ENCODE results near the gene SLC41A3.

Gene SLC41A3

DNA sequence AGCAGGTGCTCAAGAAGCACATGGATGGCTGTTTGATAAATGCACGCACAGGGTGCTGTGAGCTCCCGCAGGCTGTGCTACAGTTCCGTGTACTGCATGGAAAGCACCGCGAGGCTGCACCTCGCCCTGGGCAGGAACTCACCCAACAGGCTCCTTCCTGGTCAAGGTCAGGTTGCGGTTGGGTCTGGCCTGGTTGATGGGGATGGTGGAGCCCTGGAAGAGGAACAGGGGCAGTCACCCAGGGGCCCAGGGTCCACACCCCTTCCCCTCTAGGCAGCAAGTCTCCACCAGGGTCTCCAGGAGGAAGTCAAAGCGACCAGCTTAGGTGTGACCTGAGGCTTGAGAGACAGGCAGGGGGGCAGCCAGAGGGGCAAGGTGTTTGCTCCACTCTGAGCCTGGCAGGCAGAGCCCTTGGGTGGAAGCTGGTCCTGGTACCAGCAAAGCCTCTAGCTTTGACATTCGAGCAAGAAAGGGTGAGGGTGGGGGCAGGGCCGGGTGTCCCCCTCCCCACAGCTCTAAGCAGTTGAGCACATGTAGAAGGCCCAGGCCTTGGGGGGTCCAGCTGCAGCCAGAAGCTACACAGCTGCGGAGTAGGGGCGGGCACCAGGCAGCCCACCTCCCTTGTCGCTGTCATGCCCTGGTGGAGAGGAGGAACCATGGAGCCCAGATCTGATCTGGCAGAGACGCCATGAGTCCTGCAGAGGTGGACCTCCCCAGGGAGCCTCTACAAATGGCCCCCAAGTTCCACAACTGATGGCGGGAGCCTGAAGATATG lies 46.3 kb upstream of the SLC41A3 start:
- DNase-seq: no peak
- Histone ChIP-seq H3K36me3 (ENCODE audit: control insufficient read depth, insufficient read depth, low read length) (no peaks in the 10 kb centered on the region), H3K27ac (ENCODE audit: low read depth, low read length) (no peak overlapping the region), H2AK5ac (ENCODE audit: low read length) (no peak overlapping the region), H3K27me3 (ENCODE audit: insufficient read depth, low read length, poor library complexity) (no peaks in the 10 kb centered on the region), H2BK5ac (ENCODE audit: low read length) (no peak overlapping the region), H3K4me2 (ENCODE audit: low read length) (no peak overlapping the region), H4K5ac (ENCODE audit: low read length) (no peak overlapping the region), H4K8ac (ENCODE audit: low read depth, low read length) (no peak overlapping the region), H3K9ac (ENCODE audit: low read length) (no peak overlapping the region), H3K79me1 (ENCODE audit: low read length) (no peaks in the 10 kb centered on the region), H3K18ac (ENCODE audit: low read length) (no peak overlapping the region), H3K4me1 (ENCODE audit: control insufficient read depth, low read depth, low read length) (no peaks in the 10 kb centered on the region), H3K56ac (ENCODE audit: low read length) (no peak overlapping the region), H2BK120ac (ENCODE audit: low read depth, low read length) (no peak overlapping the region), H3K23ac (ENCODE audit: low read length) (no peak overlapping the region), H3K79me2 (ENCODE audit: control insufficient read depth, insufficient read depth, low read length) (no peaks in the 10 kb centered on the region), H3K4me3 (ENCODE audit: low read length) (no peak overlapping the region), H3K4ac (ENCODE audit: low read depth, low read length) (no peak overlapping the region), H2BK15ac (replicated peaks; ENCODE audit: low read depth) (no peak overlapping the region)
- WGBS (ENCODE audit: extremely low coverage, insufficient coverage, low lambda C conversion rate): no CpG with 5 or more reads among the region's 15 CpGs

DNA sequence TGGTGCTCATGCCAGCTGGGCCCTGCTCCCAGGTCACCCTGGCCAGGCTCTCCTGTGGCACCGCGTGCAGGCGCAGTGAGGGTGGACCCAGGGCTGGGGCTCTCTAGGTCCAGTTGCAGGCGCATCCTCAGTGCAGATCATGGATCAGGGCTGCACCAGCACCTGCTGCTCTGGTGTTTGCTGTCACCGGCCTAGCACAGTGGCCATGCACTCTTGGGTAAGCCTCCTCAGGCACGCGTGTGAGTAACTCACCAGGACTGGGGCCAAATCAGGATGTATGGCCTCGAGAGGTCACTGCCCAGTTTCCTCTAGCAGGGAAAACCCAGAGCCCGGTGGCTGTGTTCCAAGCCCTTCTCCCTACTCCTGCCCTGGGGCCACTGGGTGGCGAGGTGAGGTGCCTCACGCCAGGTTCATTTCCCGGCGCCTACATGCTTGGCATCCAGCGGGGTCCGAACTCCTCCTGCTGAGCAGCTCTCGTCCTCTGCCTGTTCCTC lies 45.5 kb upstream of the SLC41A3 start:
- H2BK5ac ChIP-seq (ENCODE audit: low read length): no peak overlapping the region
- no CpG with 5 or more reads among the region's 16 CpGs for WGBS (ENCODE audit: extremely low coverage, insufficient coverage, low lambda C conversion rate)
- H4K8ac ChIP-seq (ENCODE audit: low read depth, low read length): no peak overlapping the region
- H4K5ac ChIP-seq (ENCODE audit: low read length): no peak overlapping the region
- H3K27me3 ChIP-seq (ENCODE audit: insufficient read depth, low read length, poor library complexity): no peaks in the 10 kb centered on the region
- H3K4me1 ChIP-seq (ENCODE audit: control insufficient read depth, low read depth, low read length): no peaks in the 10 kb centered on the region
- no peak overlapping the region for H3K27ac ChIP-seq (ENCODE audit: low read depth, low read length)
- no peak overlapping the region for H3K56ac ChIP-seq (ENCODE audit: low read length)
- no peak overlapping the region for H2BK15ac ChIP-seq (replicated peaks; ENCODE audit: low read depth)
- no peak overlapping the region for H3K4me2 ChIP-seq (ENCODE audit: low read length)
- H3K79me1 ChIP-seq (ENCODE audit: low read length): no peaks in the 10 kb centered on the region
- no peak overlapping the region for H2BK120ac ChIP-seq (ENCODE audit: low read depth, low read length)
- H3K9ac ChIP-seq (ENCODE audit: low read length): no peak overlapping the region
- H3K79me2 ChIP-seq (ENCODE audit: control insufficient read depth, insufficient read depth, low read length): no peaks in the 10 kb centered on the region
- H3K4ac ChIP-seq (ENCODE audit: low read depth, low read length): no peak overlapping the region
- H3K4me3 ChIP-seq (ENCODE audit: low read length): no peak overlapping the region
- DNase-seq: no peak
- H2AK5ac ChIP-seq (ENCODE audit: low read length): no peak overlapping the region
- H3K23ac ChIP-seq (ENCODE audit: low read length): no peak overlapping the region
- no peak overlapping the region for H3K18ac ChIP-seq (ENCODE audit: low read length)
- H3K36me3 ChIP-seq (ENCODE audit: control insufficient read depth, insufficient read depth, low read length): no peaks in the 10 kb centered on the region

DNA sequence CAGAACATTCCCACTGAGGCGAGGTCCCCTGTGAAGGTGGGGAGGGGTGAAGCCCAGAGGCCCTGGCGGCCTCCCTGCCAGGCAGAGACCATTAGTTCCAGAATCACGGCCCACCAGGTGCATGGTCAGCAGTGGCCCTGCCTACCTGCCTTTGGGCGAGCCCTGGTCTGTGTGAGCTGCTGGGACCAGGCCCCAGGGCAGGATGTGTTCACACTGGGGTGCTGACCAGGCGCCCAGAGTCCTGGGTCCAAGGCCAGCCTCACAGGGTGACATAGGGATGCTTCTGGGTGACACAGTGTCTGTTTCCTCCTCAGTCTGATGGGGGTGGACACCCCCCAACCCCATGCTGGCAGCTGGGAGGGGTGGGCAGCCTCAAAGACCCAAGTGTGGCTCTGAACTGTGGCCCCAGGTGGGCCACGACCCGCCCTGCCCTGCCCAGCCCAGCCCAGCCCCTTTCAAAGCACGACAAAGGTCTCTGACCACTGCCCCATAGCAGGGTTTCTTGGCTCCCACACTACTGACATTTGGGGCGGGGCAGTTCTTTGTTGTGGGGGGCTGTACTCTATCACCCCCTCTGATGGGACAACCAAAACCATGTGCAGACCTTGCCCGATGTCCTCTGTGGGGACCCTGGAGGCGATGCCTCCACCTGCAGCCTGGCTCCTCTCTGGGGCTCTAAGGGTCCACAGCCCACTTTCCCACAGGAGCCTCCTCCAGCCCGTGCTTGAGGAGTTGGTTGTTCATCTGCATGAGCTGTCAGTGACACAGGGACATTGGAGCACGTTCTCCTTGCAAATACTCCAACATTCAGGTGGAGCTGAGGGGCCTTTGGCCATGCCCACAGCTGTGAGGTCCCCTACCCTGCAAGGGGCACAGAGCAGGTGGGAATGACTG lies 44.8 kb upstream of the SLC41A3 start:
- no peak overlapping the region for H3K56ac ChIP-seq (ENCODE audit: low read length)
- no peak overlapping the region for H3K27ac ChIP-seq (ENCODE audit: low read depth, low read length)
- no peak overlapping the region for H4K8ac ChIP-seq (ENCODE audit: low read depth, low read length)
- no CpG with 5 or more reads among the region's 13 CpGs for WGBS (ENCODE audit: extremely low coverage, insufficient coverage, low lambda C conversion rate)
- H3K23ac ChIP-seq (ENCODE audit: low read length): no peak overlapping the region
- no peaks in the 10 kb centered on the region for H3K36me3 ChIP-seq (ENCODE audit: control insufficient read depth, insufficient read depth, low read length)
- H2BK15ac ChIP-seq (replicated peaks; ENCODE audit: low read depth): no peak overlapping the region
- no peak overlapping the region for H4K5ac ChIP-seq (ENCODE audit: low read length)
- H3K18ac ChIP-seq (ENCODE audit: low read length): no peak overlapping the region
- H3K4me1 ChIP-seq (ENCODE audit: control insufficient read depth, low read depth, low read length): no peaks in the 10 kb centered on the region
- H3K27me3 ChIP-seq (ENCODE audit: insufficient read depth, low read length, poor library complexity): no peaks in the 10 kb centered on the region
- H2AK5ac ChIP-seq (ENCODE audit: low read length): no peak overlapping the region
- no peak overlapping the region for H3K9ac ChIP-seq (ENCODE audit: low read length)
- H3K79me1 ChIP-seq (ENCODE audit: low read length): no peaks in the 10 kb centered on the region
- H2BK120ac ChIP-seq (ENCODE audit: low read depth, low read length): no peak overlapping the region
- no peak overlapping the region for H2BK5ac ChIP-seq (ENCODE audit: low read length)
- DNase-seq: no peak
- no peaks in the 10 kb centered on the region for H3K79me2 ChIP-seq (ENCODE audit: control insufficient read depth, insufficient read depth, low read length)
- no peak overlapping the region for H3K4me3 ChIP-seq (ENCODE audit: low read length)
- H3K4ac ChIP-seq (ENCODE audit: low read depth, low read length): no peak overlapping the region
- H3K4me2 ChIP-seq (ENCODE audit: low read length): no peak overlapping the region

DNA sequence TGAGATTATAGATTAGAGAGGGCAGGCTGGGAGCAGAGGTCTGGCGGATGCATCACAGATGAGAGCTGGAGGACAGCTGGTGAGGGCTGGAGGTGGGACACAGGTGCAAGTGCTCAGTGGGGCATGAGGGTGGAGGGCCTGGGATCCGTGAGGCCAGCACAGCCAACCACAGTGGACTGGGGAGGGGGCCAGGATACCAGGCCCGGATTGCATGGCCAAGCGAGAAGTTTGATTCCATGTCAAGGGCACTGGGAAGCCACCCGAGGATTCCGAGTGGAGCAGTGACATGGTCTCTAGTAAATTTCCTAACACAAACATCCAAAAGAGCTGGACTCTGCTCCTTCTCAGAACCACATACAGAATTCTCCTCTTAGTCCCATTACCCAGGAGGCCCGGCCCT lies 44.0 kb upstream of the SLC41A3 start:
- H4K5ac ChIP-seq (ENCODE audit: low read length): no peak overlapping the region
- no CpG with 5 or more reads among the region's 7 CpGs for WGBS (ENCODE audit: extremely low coverage, insufficient coverage, low lambda C conversion rate)
- H2BK120ac ChIP-seq (ENCODE audit: low read depth, low read length): no peak overlapping the region
- no peak overlapping the region for H2BK15ac ChIP-seq (replicated peaks; ENCODE audit: low read depth)
- no peak overlapping the region for H3K4ac ChIP-seq (ENCODE audit: low read depth, low read length)
- no peak overlapping the region for H3K4me3 ChIP-seq (ENCODE audit: low read length)
- no peak overlapping the region for H3K23ac ChIP-seq (ENCODE audit: low read length)
- no peak overlapping the region for H3K56ac ChIP-seq (ENCODE audit: low read length)
- H3K27ac ChIP-seq (ENCODE audit: low read depth, low read length): no peak overlapping the region
- H3K27me3 ChIP-seq (ENCODE audit: insufficient read depth, low read length, poor library complexity): no peaks in the 10 kb centered on the region
- H3K9ac ChIP-seq (ENCODE audit: low read length): no peak overlapping the region
- no peak for DNase-seq
- H2AK5ac ChIP-seq (ENCODE audit: low read length): no peak overlapping the region
- H3K4me1 ChIP-seq (ENCODE audit: control insufficient read depth, low read depth, low read length): no peaks in the 10 kb centered on the region
- H2BK5ac ChIP-seq (ENCODE audit: low read length): no peak overlapping the region
- no peak overlapping the region for H4K8ac ChIP-seq (ENCODE audit: low read depth, low read length)
- no peaks in the 10 kb centered on the region for H3K79me2 ChIP-seq (ENCODE audit: control insufficient read depth, insufficient read depth, low read length)
- H3K79me1 ChIP-seq (ENCODE audit: low read length): no peaks in the 10 kb centered on the region
- H3K4me2 ChIP-seq (ENCODE audit: low read length): no peak overlapping the region
- H3K36me3 ChIP-seq (ENCODE audit: control insufficient read depth, insufficient read depth, low read length): no peaks in the 10 kb centered on the region
- no peak overlapping the region for H3K18ac ChIP-seq (ENCODE audit: low read length)

DNA sequence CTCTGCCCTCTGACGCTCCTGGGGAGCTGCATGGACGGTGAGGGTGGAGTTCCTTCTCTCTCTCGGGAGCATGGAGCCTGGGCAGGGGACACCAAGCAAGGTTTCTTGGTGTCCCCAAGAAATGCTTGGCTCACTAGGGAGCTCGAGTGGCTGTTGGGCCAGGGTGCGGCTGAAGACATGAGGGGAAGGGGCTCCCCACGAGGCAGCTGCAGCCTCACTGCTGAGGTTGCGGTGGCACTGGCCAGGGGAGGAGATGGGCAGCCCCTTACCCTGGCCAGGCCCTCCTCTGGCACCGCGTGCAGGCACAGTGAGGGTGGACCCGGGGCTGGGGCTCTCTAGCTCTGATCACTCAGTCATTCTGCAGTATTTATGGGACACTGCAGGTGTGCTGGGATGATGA lies 43.5 kb upstream of the SLC41A3 start:
- Histone ChIP-seq H3K27ac (ENCODE audit: low read depth, low read length) (no peak overlapping the region), H3K4me1 (ENCODE audit: control insufficient read depth, low read depth, low read length) (no peaks in the 10 kb centered on the region), H3K9ac (ENCODE audit: low read length) (no peak overlapping the region), H3K79me1 (ENCODE audit: low read length) (no peaks in the 10 kb centered on the region), H3K27me3 (ENCODE audit: insufficient read depth, low read length, poor library complexity) (no peaks in the 10 kb centered on the region), H3K23ac (ENCODE audit: low read length) (no peak overlapping the region), H2BK5ac (ENCODE audit: low read length) (no peak overlapping the region), H3K36me3 (ENCODE audit: control insufficient read depth, insufficient read depth, low read length) (no peaks in the 10 kb centered on the region), H3K56ac (ENCODE audit: low read length) (no peak overlapping the region), H3K4me3 (ENCODE audit: low read length) (no peak overlapping the region), H3K79me2 (ENCODE audit: control insufficient read depth, insufficient read depth, low read length) (no peaks in the 10 kb centered on the region), H2BK15ac (replicated peaks; ENCODE audit: low read depth) (no peak overlapping the region), H4K8ac (ENCODE audit: low read depth, low read length) (no peak overlapping the region), H2AK5ac (ENCODE audit: low read length) (no peak overlapping the region), H2BK120ac (ENCODE audit: low read depth, low read length) (no peak overlapping the region), H3K4ac (ENCODE audit: low read depth, low read length) (no peak overlapping the region), H3K4me2 (ENCODE audit: low read length) (no peak overlapping the region), H4K5ac (ENCODE audit: low read length) (no peak overlapping the region), H3K18ac (ENCODE audit: low read length) (no peak overlapping the region)
- WGBS (ENCODE audit: extremely low coverage, insufficient coverage, low lambda C conversion rate): no CpG with 5 or more reads among the region's 10 CpGs
- DNase-seq: no peak

Data from mesendoderm (in vitro differentiated cells).